Measurements from ENCODE around the gene ECEL1.
A peak's percentile ranks its signal among the peaks of the same experiment; 100 is the strongest.
"Not testable (repeated sequence)": the region's sequence is repeated elsewhere in the genome, so short reads cannot be mapped to it uniquely, and the experiment has no call there.

Gene ECEL1

GRCh38 chr2:232455426-232456255, 32.0 kb downstream of the ECEL1 start, which contains the start of gene ALPI:
TSS of gene ALPI (plus strand) at chr2:232456153. CDS start at chr2:232456200, 47 bp downstream.
- no peak for DNase-seq (ENCODE audit: low read depth, low spot score)
- H3K4me1 ChIP-seq (ENCODE audit: insufficient read depth, insufficient read length) = peaks cover 5% of the 10 kb centered on the region
- TF ChIP-seq SUZ12 (IDR thresholded peaks at IDR 0.05; ENCODE audit: extremely low read depth, insufficient read depth, insufficient read length) (no peak), ZNF274 (IDR thresholded peaks at IDR 0.05; ENCODE audit: low read depth, low read length) (no peak), YY1 (IDR thresholded peaks at IDR 0.05; ENCODE audit: insufficient read depth, insufficient read length) (no peak)
- H3K27me3 ChIP-seq (ENCODE audit: insufficient read depth, insufficient read length) = no peaks in the 10 kb centered on the region
- H3K9ac ChIP-seq (ENCODE audit: insufficient read length, low read depth) = no peak within 1 kb of the TSS
- no peaks in the 10 kb centered on the region for H3K9me3 ChIP-seq (ENCODE audit: insufficient read depth, low read length)
- H3K4me3 ChIP-seq (ENCODE audit: insufficient read length, low read depth) = no peak within 1 kb of the TSS
- H3K36me3 ChIP-seq (ENCODE audit: insufficient read depth, insufficient read length, low read length) = no peaks in the 10 kb centered on the region

GRCh38 chr2:232454630-232455029, 33.0 kb downstream of the ECEL1 start:
- DNase-seq (ENCODE audit: low read depth, low spot score) = no peak
- H3K36me3 ChIP-seq (ENCODE audit: insufficient read depth, insufficient read length, low read length) = no peaks in the 10 kb centered on the region
- H3K27me3 ChIP-seq (ENCODE audit: insufficient read depth, insufficient read length) = no peaks in the 10 kb centered on the region
- no peaks in the 10 kb centered on the region for H3K9me3 ChIP-seq (ENCODE audit: insufficient read depth, low read length)
- peaks cover 5% of the 10 kb centered on the region for H3K4me1 ChIP-seq (ENCODE audit: insufficient read depth, insufficient read length)
- no peak overlapping the region for H3K4me3 ChIP-seq (ENCODE audit: insufficient read length, low read depth)
- TF ChIP-seq ZNF274 (IDR thresholded peaks at IDR 0.05; ENCODE audit: low read depth, low read length) (no peak), YY1 (IDR thresholded peaks at IDR 0.05; ENCODE audit: insufficient read depth, insufficient read length) (no peak), SUZ12 (IDR thresholded peaks at IDR 0.05; ENCODE audit: extremely low read depth, insufficient read depth, insufficient read length) (no peak)
- H3K9ac ChIP-seq (ENCODE audit: insufficient read length, low read depth) = no peak overlapping the region

- H3K9me3 ChIP-seq (ENCODE audit: insufficient read depth, low read length); H3K4me3 ChIP-seq (ENCODE audit: insufficient read length, low read depth); H3K36me3 ChIP-seq (ENCODE audit: insufficient read depth, insufficient read length, low read length); H3K4me1 ChIP-seq (ENCODE audit: insufficient read depth, insufficient read length); H3K9ac ChIP-seq (ENCODE audit: insufficient read length, low read depth); H3K27me3 ChIP-seq (ENCODE audit: insufficient read depth, insufficient read length); DNase-seq (ENCODE audit: low read depth, low spot score): not testable (repeated sequence)
These were observed 36.0 kb downstream of the ECEL1 start for GRCh38 chr2:232451645-232452044.

- no peak for DNase-seq (ENCODE audit: low read depth, low spot score)
- no peak overlapping the region for H3K9ac ChIP-seq (ENCODE audit: insufficient read length, low read depth)
- TF ChIP-seq SUZ12 (IDR thresholded peaks at IDR 0.05; ENCODE audit: extremely low read depth, insufficient read depth, insufficient read length) = no peak
- no peak for TF ChIP-seq YY1 (IDR thresholded peaks at IDR 0.05; ENCODE audit: insufficient read depth, insufficient read length)
- TF ChIP-seq ZNF274 (IDR thresholded peaks at IDR 0.05; ENCODE audit: low read depth, low read length) = no peak
- H3K36me3 ChIP-seq (ENCODE audit: insufficient read depth, insufficient read length, low read length) = no peaks in the 10 kb centered on the region
- H3K4me1 ChIP-seq (ENCODE audit: insufficient read depth, insufficient read length) = peaks cover 5% of the 10 kb centered on the region
- H3K27me3 ChIP-seq (ENCODE audit: insufficient read depth, insufficient read length) = peaks cover 4% of the 10 kb centered on the region
- H3K9me3 ChIP-seq (ENCODE audit: insufficient read depth, low read length) = no peaks in the 10 kb centered on the region
- no peak overlapping the region for H3K4me3 ChIP-seq (ENCODE audit: insufficient read length, low read depth)
These were observed 37.7 kb downstream of the ECEL1 start for GRCh38 chr2:232449964-232450363.

- DNase-seq (ENCODE audit: low read depth, low spot score) = no peak
These were observed 39.3 kb downstream of the ECEL1 start for GRCh38 chr2:232448304-232448690.

GRCh38 chr2:232447638-232448303, 39.9 kb downstream of the ECEL1 start:
- Histone ChIP-seq H3K9me3 (ENCODE audit: insufficient read depth, low read length) (no peaks in the 10 kb centered on the region), H3K4me3 (ENCODE audit: insufficient read length, low read depth) (no peak overlapping the region), H3K4me1 (ENCODE audit: insufficient read depth, insufficient read length) (peaks cover 14% of the 10 kb centered on the region), H3K36me3 (ENCODE audit: insufficient read depth, insufficient read length, low read length) (no peaks in the 10 kb centered on the region), H3K27me3 (ENCODE audit: insufficient read depth, insufficient read length) (peaks cover 4% of the 10 kb centered on the region), H3K9ac (ENCODE audit: insufficient read length, low read depth) (peak overlapping the region; percentile 52)
- DNase-seq (ENCODE audit: low read depth, low spot score) = no peak
- no peak for TF ChIP-seq YY1 (IDR thresholded peaks at IDR 0.05; ENCODE audit: insufficient read depth, insufficient read length)
- no peak for TF ChIP-seq SUZ12 (IDR thresholded peaks at IDR 0.05; ENCODE audit: extremely low read depth, insufficient read depth, insufficient read length)
- TF ChIP-seq ZNF274 (IDR thresholded peaks at IDR 0.05; ENCODE audit: low read depth, low read length) = no peak

More at GRCh38 chr2:232448304-232448690, 39.3 kb downstream of the ECEL1 start:
- Histone ChIP-seq H3K9me3 (ENCODE audit: insufficient read depth, low read length) (no peaks in the 10 kb centered on the region), H3K4me3 (ENCODE audit: insufficient read length, low read depth) (no peak overlapping the region), H3K36me3 (ENCODE audit: insufficient read depth, insufficient read length, low read length) (no peaks in the 10 kb centered on the region), H3K9ac (ENCODE audit: insufficient read length, low read depth) (peak overlapping the region; percentile 52), H3K27me3 (ENCODE audit: insufficient read depth, insufficient read length) (peaks cover 4% of the 10 kb centered on the region), H3K4me1 (ENCODE audit: insufficient read depth, insufficient read length) (peaks cover 14% of the 10 kb centered on the region)
- TF ChIP-seq ZNF274 (IDR thresholded peaks at IDR 0.05; ENCODE audit: low read depth, low read length) = no peak
- TF ChIP-seq SUZ12 (IDR thresholded peaks at IDR 0.05; ENCODE audit: extremely low read depth, insufficient read depth, insufficient read length) = no peak
- TF ChIP-seq YY1 (IDR thresholded peaks at IDR 0.05; ENCODE audit: insufficient read depth, insufficient read length) = no peak

GRCh38 chr2:232447091-232447620, 40.5 kb downstream of the ECEL1 start:
- Histone ChIP-seq H3K9me3 (ENCODE audit: insufficient read depth, low read length) (no peaks in the 10 kb centered on the region), H3K27me3 (ENCODE audit: insufficient read depth, insufficient read length) (peaks cover 4% of the 10 kb centered on the region), H3K4me1 (ENCODE audit: insufficient read depth, insufficient read length) (peaks cover 14% of the 10 kb centered on the region), H3K4me3 (ENCODE audit: insufficient read length, low read depth) (no peak overlapping the region), H3K9ac (ENCODE audit: insufficient read length, low read depth) (no peak overlapping the region), H3K36me3 (ENCODE audit: insufficient read depth, insufficient read length, low read length) (no peaks in the 10 kb centered on the region)
- no peak for TF ChIP-seq SUZ12 (IDR thresholded peaks at IDR 0.05; ENCODE audit: extremely low read depth, insufficient read depth, insufficient read length)
- TF ChIP-seq ZNF274 (IDR thresholded peaks at IDR 0.05; ENCODE audit: low read depth, low read length) = no peak
- no peak for TF ChIP-seq YY1 (IDR thresholded peaks at IDR 0.05; ENCODE audit: insufficient read depth, insufficient read length)
- no peak for DNase-seq (ENCODE audit: low read depth, low spot score)

GRCh38 chr2:232446266-232446777, 41.3 kb downstream of the ECEL1 start:
- not testable (repeated sequence) for H3K9ac ChIP-seq (ENCODE audit: insufficient read length, low read depth); H3K4me3 ChIP-seq (ENCODE audit: insufficient read length, low read depth); H3K9me3 ChIP-seq (ENCODE audit: insufficient read depth, low read length); H3K36me3 ChIP-seq (ENCODE audit: insufficient read depth, insufficient read length, low read length); H3K27me3 ChIP-seq (ENCODE audit: insufficient read depth, insufficient read length); DNase-seq (ENCODE audit: low read depth, low spot score)
- H3K4me1 ChIP-seq (ENCODE audit: insufficient read depth, insufficient read length) = peaks cover 14% of the 10 kb centered on the region

- not testable (repeated sequence) for H3K4me3 ChIP-seq (ENCODE audit: insufficient read length, low read depth); H3K9me3 ChIP-seq (ENCODE audit: insufficient read depth, low read length); H3K27me3 ChIP-seq (ENCODE audit: insufficient read depth, insufficient read length); H3K36me3 ChIP-seq (ENCODE audit: insufficient read depth, insufficient read length, low read length); DNase-seq (ENCODE audit: low read depth, low spot score); H3K9ac ChIP-seq (ENCODE audit: insufficient read length, low read depth)
- peaks cover 14% of the 10 kb centered on the region for H3K4me1 ChIP-seq (ENCODE audit: insufficient read depth, insufficient read length)
These were observed 42.3 kb downstream of the ECEL1 start for GRCh38 chr2:232445149-232445885.

All from NT2/D1 (cell line).